Ectodermal cell (in vitro differentiated cells): ENCODE results near the gene PPAT.

Source experiments
- H3K27ac ChIP-seq: 2 replicates; pipeline ENCODE4 v1.7.0; 2013; ENCODE audit warnings: mild to moderate bottlenecking, low read depth, low read length; ENCODE audit not compliant: insufficient read depth, poor library complexity, severe bottlenecking
- H3K27me3 ChIP-seq: 2 replicates; pipeline ENCODE4 v1.7.0; 2013; ENCODE audit warnings: mild to moderate bottlenecking, low read length; ENCODE audit not compliant: insufficient read depth, control insufficient read depth, poor library complexity, severe bottlenecking
- H3K36me3 ChIP-seq: one replicate; pipeline ENCODE4 v1.7.0; 2013; ENCODE audit warnings: low read length; ENCODE audit not compliant: control insufficient read depth, insufficient read depth
- H3K4me1 ChIP-seq: one replicate; pipeline ENCODE4 v1.7.0; 2013; ENCODE audit warnings: low read length; ENCODE audit not compliant: control insufficient read depth, insufficient read depth
- H3K4me3 ChIP-seq: 2 replicates; pipeline ENCODE4 v1.7.0; 2013; ENCODE audit warnings: low read depth, low read length, control low read depth; ENCODE audit not compliant: insufficient read depth
- H3K9me3 ChIP-seq: 2 replicates; pipeline ENCODE4 v1.7.0; 2013; ENCODE audit warnings: mild to moderate bottlenecking, low read length, moderate library complexity; ENCODE audit not compliant: control insufficient read depth
- WGBS, 2 experiments: methylation state at CpG; one replicate each; pipeline ENCODE4 v1.1.7; 2013; ENCODE audit warnings: missing lambda C conversion rate in 2 of 2; 5-methylcytosine and 5-hydroxymethylcytosine counted together

PPAT gene

GRCh38 chr4:56356650-56357049, 78.8 kb downstream of the PPAT start:
- Histone ChIP-seq H3K4me1 (no peaks in the 10 kb centered on the region), H3K36me3 (peaks cover 7% of the 10 kb centered on the region), H3K4me3 (no peak overlapping the region), H3K27ac (no peak overlapping the region), H3K9me3 (no peaks in the 10 kb centered on the region), H3K27me3 (no peaks in the 10 kb centered on the region)
- WGBS, 2 experiments = 96 to 98% methylated on average over 8 to 9 of the region's 9 CpGs

DNA sequence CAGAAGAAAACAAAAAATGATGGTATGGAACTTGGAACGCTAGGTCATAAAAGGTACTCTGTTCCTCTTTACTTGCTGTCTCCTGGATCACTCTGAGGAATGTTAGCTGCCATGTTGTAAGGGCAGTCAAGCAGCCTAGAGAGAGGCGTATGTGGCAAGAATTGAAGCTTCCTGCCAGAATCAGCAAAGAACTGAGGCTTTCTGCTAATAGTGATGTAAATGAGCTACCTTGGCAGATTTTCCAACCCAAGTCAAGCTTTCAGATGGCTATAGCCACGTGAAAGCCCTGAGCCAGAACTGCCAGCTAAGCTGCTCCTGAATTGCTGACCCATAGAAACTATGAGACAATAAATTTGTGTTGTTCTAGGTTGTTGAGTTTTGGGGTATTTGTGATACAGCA, 86.8 kb downstream of the PPAT start:
- Histone ChIP-seq H3K27me3 (no peaks in the 10 kb centered on the region), H3K4me1 (no peaks in the 10 kb centered on the region), H3K36me3 (peaks cover 3% of the 10 kb centered on the region), H3K27ac (no peak overlapping the region), H3K9me3 (no peaks in the 10 kb centered on the region), H3K4me3 (no peak overlapping the region)
- WGBS, 2 experiments = 72 to 79% methylated on average over 3 of the region's 3 CpGs

DNA sequence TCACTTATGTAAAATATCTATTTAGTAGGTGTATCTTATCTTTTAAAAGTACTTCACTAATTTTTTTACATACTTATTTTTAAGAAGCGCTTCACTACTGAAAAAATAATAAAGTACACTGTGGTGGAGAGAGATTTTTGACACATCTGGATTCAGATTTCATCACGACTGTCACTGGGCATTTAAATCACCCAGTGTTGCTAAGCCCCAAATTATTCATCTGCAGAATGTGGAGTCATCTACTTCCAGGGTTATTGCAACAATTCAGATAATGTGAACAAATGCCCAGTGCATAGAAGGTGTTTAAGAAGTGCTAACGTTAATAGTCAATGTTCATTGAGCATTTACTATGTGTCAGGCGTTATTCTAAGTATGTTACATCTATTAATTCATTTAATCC, 90.0 kb downstream of the PPAT start:
- 88 to 96% methylated on average over 2 of the region's 4 CpGs for WGBS, 2 experiments
- Histone ChIP-seq H3K27ac (no peak overlapping the region), H3K27me3 (no peaks in the 10 kb centered on the region), H3K4me3 (no peak overlapping the region), H3K4me1 (no peaks in the 10 kb centered on the region), H3K36me3 (peaks cover 3% of the 10 kb centered on the region), H3K9me3 (no peaks in the 10 kb centered on the region)
